Measurements from ENCODE around the gene CASZ1.

CASZ1 gene

DNA sequence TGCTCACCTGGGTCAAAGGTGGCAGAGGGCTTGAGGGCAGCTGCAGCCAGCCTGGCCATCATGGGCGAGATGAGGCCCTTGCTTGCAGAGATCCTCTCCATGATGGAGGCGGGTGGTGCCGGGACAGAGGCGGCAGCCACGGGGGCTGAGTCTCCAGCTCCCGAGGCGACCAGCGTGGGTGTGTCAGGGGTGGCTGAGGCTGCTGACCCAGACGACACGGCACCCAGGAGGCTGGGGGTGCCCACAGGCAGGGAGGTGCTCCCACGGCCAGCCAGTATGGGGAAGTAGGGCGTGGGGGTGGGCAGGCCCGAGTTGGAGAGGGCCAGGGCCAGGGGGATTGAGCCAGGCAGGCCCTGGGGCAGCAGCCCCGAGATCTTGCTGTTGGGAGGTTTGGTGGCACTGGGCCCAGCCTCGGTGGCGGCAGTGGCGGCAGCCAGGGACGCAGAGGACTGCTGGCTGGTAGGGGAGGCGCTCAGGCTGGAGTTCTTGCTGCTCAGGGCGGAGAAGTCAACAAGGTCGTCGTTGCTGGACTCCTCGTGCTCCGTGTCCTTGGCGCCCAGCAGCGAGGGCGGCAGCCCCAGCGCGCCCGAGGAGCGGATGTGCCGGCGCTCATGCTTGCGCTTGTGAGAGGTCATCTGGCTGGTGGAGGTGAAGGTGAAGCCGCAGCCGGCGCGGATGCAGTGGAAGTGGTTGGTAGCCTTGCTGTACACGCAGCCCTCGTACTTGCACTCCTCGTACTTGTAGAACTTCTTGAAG lies 142.9 kb downstream of the CASZ1 start:
- no peak for DNase-seq (ENCODE audit: low read depth)

DNA sequence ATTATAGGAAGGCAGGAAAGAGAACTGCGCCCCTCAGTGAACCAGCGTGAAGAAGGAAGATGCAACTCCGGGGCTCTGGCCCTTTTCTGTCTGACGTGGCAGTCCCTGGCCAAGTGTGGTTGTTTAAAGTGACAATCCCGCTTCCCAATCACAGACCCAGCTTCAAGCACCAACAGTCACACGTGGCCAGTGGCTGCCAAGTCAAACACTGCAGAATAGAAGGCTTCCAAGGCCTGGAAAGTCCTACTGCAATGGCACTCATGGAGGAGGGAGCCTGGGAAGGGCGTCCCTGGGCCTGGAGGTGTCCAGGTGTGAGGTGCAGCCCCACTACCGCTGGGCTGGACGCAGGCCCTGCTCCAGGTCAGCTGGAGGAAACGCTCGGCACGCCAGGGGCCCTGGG lies 143.8 kb downstream of the CASZ1 start:
- no peak for DNase-seq (ENCODE audit: low read depth)

DNA sequence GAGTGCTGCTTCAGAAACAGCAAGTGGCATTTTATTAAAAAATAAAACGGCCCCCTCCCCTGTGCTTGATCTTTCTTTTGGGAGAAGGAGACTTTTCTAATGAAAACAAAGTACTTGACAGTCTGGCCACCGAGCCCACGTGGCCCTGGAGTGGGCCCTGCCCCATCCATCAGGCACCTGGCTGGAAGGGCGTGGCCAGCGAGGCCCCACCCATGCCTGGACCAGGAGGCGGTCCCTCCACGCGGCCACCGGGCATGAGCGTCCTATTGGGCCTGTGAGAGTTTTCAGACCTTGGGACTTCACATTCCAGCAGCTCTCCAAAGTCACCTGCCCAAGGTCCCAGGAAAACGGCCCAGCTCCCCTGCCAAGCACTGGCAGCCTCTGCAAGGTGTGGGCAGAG lies 144.7 kb downstream of the CASZ1 start:
- no peak for DNase-seq (ENCODE audit: low read depth)

DNA sequence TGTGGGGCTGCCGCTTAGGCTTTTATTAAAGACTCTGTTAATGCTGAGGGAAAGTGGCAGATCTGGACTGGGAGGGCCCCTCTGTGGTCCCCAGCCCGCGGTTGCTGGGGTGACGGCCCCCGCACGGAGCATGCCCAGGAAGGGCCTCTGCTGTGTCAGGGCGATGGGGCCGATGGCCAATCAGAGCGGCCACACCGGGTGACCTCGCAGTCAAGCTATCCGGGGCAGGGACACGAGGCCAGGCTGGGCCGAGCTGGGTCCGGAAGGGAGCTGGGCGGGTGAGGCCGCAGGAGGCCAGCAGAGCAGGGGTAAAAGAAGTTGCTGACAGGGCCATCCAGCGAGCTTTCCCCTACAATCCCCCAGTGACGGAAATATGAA lies 145.1 kb downstream of the CASZ1 start:
- no peak for DNase-seq (ENCODE audit: low read depth)

DNA sequence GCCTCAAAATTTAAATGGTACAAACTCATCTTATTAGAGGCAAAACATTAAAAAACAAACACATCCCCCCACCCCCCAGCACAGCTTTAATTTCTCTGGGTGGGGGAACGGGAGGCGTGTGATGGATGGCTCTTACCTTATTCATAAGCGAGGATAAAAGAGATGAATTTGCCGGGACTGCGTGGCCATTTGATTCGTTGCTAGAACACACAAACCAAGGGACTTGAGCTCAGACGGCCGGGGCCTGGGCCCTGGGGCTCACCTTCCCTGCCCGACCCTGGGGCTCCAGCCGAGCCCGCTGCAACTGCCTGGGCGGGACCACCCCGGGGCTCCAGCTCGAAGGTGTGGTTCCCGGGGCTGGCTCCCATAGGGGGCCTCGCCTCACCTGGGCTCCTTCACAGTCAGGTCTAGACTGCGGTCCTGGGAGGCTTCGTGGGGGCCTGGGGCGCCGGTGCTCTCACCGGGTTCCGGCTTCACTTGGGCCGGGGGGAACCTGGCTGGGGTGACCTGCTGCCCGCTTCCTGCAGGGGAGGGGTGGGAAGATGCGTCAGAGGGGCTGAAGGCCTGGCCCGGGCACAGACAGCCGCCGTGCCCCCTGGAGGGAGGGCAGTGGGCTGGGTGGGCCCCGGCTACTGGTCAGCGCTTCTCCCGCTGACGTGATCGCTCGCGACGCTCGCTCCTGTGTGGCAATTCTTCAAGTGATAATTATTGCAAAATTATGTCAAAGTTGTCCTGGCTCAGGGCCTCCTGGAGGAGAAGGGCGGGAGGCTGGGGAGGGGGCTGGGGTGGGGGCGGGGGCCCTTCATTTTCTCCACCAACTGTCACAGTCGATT lies 145.7 kb downstream of the CASZ1 start:
- no peak for DNase-seq (ENCODE audit: low read depth)

DNA sequence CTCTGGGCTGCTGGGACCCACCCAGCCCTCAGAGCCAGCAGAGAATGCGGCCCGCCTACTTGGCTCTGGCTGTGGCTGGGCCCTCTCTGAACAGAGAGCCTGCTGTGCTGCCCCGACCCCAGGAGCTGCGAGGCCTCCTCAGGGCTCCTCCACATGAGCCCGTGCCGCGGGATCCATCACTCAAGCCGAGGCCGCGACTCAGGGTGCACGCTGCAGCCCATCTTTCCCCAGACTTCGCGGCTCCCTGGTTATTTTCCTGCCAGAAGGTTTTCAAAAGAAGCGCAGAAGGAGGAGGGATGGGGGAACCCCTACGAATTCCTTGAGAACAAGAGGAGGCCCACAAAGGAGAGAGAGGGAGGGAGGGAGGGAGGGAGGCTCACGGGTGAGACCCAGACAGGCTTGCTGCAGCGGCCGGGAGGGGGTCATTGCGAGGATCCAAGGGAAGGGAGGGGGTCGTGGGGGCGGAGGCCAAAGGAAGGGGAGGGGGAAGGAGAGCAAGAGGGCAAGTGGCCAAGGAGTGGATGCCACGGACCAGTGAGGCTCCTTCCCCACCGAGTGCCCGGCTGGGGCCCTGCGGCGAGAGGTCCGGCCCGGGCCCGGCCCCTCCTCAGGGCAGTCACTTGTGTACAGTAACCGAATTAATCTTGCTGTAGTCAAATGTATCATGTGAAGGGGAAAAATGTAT lies 146.8 kb downstream of the CASZ1 start:
- no peak for DNase-seq (ENCODE audit: low read depth)

DNA sequence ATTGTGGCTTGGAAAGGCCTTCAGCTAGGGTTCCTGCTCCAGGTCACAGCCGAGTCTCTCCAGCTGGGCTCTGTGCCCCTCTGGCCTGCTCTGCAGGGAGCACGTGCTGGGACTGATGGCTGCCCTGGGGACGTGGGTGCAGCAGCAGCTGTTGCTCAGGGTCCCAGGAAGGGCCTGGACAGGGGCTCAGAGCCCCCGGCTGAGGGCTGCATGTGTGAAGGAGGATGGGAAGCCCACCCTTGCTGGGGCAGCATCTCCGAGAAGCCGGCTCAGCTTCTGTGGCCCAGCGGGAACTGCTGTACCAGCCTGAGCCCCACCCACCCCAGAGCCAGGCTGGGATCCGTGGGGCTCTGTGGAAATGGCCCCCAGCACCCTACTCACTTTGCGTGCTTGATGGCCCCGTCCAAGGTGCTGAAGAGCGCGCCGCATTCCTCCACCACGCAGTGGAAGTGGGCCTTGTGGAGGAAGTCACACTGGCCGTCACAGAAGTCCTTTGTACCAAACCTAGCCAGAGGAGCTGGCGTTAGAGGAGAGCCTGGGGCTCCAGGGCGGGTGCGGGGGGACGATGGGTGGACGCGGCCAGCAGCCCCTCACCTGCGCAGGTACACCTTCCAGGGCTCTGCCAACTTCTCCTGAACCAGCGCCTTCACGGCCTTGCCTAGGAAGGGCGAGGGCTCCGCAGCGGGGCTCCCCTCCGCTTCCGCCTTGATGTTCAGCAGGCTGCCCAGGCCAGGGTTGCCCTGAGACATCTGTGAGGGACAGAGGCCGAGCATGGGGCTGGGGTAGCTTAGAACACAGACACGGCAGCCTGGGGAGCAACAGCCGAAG lies 147.5 kb downstream of the CASZ1 start:
- DNase-seq (ENCODE audit: low read depth): no peak

DNA sequence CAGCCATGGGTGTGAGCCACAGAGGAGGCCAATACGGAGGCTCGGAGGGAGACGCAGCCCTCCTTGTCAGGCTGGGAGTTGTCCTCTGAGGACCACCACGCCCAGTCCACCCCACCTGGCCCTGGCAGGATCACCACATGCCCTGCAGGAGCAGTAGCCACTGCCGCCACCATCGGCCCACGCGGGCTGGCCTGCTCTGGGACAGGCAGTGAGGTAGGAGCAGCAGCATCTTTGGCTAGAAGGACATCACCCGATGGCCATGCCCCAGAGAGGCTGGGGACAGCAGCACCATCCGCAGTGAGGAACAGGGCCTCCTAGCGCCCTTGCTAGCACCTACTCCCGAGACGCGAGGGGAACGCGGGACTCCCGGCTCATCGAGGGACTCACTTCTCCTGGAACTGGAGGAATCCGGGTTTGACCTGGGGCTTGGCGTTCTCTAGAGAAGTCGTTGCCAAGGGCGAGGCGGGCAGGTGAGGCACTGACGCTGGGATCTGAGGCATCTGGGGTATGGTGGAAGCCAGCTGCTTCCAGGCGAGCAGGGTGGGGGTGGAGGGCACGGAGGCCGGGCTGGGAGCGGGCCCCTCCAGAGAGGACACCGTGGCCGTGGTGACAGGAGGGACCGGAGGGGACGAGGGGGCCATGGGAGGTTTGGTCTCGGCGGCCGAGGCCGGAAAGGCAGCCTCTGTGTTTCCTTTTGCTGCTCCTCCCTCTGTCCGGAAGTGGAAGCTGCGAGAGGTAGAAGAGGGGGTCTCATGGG lies 148.9 kb downstream of the CASZ1 start:
- DNase-seq (ENCODE audit: low read depth): no peak

DNA sequence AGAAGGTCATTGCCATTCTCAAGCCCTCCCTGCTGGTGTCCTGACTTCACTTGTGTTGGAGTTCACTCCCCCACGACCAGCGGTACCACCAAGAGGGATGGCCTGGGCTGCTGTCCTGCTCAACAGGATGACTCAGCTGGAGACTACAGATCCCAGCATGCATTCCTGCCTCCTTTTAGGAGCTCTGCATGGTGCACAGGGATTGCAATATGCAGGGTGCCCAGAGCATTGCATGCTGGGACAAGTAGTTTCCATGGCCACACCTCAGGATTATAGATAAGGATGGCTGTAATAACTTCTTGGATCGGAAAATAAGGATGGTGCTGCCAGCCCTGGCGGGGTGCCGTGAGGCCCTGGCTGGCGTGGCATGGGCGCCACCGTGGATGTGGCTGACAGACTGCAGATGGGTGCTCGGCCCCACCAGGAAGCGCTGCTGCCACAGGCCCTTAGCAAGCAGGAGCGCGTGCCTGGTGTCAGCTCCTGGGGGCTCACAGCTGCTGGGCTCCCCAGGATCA lies 150.0 kb downstream of the CASZ1 start:
- DNase-seq (ENCODE audit: low read depth): peak; percentile 79

DNA sequence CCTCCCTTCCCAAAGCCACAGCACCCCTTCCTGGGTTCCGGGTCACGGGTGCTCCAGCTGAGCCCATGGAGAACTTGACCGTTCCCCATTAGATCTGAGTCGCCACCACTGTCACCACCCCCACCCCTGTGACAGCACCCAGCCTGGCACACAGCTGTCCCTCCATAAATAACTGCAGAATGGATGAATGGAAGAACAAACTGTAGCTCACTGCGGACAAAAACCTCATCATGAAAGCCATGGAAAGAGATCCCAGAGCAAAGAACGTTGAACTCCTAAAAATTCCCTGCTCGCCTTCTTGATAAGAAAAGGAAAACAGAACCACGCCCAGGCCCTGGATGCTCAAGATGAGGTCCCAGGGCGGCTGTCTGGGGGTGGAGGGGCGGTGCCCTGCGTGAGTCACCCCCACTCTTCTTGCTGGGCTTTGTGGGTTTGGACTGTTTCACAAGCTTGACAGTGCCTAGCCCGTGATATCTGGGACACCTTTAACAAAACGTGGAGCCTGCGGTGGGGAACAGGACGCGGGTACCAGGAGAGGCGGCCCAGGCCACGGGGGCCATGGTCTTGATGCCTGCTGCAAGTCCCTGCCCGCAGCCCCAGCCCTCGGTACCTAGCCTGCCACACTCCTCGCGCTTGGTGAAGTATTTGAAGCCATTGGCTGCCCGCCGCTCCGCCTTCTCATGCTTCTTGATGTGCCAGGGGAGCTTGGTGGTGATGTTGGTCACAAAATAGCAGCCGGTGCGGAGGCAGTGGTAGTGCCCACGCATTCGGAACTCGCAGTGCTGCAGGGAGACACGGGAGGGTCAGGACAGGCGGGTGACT lies 151.9 kb downstream of the CASZ1 start:
- no peak for DNase-seq (ENCODE audit: low read depth)

DNA sequence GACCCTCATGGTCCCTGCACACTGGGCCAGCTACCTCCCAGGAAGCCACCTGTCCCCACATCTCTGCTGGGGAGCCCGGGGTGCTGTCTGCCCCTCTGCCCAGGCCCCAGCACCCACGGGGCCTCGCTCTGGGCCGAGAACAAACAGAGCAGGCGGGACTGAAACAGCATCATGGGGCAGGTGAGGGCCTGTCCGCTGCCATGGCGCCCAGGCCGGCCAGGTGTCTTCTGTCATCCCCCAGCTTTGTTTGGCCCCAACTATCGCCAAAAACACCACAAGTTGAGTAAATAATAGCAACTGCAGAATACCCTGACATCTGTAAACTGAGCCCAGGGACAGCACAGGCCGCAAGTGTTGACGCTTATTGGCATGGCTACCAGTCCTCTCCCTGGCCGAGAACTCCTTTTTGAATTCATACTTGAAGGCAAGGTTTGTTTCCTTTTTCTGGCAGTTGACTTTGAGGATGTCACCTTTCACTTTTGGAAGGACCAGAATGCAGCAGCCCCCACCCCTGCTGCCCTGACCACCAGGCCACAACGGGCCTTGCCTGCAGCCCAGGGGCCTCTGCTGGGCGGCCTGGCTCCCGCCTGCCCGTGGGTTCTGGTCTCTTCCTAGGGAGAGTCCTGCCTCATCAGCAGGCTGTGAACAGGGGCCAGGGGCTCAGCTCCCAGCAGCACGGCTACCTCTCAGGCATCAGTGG lies 152.7 kb downstream of the CASZ1 start:
- DNase-seq (ENCODE audit: low read depth): no peak

DNA sequence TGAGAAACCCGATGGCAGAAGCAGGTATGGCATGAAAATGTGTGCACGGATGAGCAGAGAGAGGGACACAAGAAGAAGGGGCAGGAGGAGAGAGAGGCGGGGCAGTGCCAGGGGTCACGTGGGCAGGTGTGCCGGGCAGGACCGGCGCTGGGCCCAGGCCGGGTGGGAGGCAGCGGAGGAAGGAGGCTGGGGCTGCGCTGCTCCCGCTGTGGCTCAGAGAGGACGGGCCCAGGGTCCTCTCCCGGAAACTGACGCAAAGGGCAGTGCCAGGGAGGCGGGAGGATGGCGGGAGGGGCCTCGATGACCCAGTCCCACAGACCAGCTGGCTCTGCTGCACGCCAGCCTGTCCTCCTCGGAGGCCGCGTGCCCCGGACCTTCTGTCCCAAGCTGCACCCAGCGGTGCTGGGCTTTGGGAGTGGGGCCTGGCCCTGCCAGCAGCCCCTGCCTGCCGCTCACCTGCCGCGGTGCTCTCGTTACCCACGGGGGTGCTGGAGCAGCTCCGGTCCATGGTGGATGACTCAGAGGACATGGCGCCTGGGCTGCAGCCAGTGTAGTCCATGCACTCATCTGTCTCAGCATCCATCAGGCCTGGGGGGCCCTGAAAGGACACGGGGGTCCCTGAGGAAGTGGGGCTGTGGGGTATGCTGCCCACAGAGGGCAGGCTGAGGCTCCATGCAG lies 153.9 kb downstream of the CASZ1 start:
- no peak for DNase-seq (ENCODE audit: low read depth)

DNA sequence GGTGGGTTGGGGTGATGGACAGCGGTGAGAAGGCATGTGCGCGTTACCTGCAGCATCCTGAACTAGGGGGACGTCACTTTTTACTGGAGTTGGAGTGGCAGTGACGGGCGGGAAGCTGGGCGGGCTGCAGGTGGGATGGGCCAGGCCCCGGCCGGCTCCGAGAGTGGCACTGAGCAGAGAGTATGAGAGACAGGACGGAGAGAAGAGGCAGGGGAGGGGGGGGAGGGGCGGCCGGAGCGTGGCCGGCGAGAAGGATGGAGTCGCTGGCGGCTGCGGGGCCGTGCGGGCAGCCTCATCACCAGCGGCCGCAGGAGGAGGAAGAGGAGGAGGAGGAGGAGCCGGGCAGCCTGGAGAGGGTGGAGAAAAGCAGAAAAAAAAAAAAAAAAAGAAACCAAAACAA lies 154.5 kb downstream of the CASZ1 start:
- no peak for DNase-seq (ENCODE audit: low read depth)

DNA sequence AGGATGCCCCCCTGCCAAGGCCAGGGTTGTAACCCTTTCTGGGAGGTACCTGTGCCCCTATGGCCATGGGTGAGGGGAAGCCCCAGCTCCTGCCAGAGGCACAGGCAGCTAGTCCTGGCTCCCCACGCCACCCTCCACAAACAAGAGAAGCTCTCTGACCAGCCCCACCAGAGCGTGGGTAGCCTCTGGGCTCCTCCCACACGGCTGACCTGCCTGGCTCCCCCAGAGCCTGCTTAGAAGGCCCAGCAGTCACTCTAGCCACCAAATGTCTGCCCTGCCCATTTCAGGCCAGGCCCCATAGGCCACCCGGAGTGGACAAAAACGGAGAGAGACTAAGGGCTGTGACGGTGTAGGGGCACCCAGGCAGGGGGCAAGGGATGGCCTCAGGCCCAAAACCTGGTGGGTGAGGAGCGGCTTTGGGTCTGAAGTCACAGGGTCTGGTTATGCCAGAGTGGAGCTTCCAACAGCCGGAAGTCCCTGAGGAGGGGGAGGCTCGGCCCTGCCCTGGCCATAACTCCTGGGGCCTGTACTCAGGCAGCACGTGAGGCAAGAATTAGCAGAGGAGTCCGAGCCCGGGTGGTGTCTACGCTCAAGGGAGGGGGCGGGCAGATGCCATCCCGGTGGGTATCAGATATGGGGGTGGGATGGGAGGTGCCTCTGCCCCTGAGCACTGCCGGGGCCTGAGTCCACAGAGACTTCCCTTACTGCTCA lies 155.4 kb downstream of the CASZ1 start:
- no peak for DNase-seq (ENCODE audit: low read depth)

DNA sequence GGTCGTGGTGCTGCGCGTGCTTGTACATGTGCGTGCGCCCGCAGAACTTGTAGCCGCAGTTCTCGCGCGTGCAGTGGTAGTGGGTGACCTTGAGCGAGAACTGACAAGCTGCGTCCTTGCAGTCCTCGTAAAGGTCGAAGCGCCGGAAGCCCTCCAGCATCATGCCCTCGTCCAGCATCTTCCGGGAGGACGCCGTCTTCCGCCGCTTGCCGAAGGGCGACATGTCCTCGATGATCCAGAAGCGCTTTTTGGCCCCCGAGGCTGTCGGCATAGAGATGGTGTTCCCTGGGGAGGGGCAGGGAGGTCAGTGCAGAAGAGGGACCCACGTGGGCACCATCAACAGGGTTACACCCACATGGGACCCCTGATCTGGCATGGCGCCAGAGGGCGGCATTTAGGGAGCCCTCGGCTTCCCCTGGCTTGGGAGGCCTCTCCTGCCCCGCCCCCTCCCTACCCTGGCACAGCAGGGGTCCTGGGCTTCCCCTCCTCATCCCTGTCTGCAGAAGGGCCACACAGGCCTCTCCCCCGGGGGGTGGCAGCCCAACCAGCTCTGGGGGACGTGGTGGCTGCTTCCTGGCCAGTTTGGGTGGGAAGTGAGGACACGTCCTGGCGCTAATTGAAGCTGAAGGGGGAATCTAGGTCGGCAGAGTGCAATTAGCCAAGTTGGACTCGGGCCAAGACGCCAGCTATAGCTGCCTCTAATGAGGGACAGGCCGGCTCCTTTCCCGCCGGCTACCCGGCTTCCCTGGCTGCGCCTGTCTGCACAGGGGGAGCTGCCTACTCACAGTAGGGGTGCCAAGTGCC lies 156.5 kb downstream of the CASZ1 start:
- no peak for DNase-seq (ENCODE audit: low read depth)

DNA sequence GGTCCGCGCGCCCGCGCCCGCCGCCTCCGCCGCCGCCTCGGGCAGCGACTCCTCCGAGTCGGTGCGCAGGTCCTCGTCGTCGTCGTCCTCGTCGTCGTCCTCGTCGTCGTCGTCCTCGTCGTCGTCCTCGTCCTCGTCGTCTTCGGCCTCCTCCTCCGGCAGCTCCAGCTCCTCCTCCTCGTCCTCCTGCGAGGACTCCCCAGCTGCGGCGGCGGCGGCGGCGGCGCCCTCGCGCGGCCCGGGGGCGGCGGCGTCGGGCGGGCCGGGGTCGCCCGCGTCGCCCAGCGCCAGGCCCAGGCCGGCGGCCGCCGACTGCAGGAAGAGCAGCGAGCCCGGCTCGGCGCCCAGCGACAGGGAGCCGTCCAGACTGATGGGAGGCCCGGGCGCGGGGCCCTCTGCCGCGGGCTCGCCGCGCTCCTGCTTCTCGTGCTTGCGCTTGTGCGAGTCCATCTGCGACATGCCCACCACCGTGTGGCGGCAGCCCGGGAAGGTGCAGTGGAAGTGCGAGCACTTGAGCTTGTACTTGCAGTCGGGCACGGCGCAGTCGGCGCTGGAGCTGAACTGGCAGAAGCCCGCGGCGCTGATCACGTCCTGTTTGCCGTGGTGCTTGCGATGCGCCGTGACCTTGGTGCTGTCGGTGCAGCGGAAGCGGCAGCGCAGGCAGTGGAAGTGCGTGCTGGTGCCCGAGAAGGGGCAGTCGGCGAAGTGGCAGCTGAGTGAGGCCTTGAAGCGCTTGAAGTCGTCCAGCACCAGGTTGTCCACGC lies 157.3 kb downstream of the CASZ1 start:
- DNase-seq (ENCODE audit: low read depth): no peak

DNA sequence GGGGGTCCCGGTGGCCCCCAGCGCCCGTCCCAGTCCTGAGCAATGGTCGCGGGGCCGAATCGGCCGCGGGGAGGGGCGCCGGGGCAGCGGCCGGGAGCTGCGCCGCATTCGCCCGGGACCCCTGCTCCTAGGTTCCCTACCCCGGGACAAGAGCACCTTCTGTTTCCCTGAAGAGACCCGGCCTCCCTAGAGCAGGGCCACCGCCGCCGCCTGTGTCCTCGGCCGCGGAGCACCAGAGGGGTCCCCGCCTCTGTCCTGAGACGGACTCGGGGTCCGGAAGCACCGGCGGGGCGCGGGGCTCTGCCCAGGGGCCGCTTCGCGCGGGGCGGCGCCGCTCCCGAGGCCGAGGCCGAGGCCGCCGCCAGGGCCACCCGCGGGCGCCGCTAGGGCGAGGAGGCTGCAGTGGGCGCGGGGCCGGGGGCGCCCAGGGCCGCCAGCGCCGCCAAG lies 157.9 kb downstream of the CASZ1 start:
- no peak for DNase-seq (ENCODE audit: low read depth)
